ENCODE data around the gene OSBPL3. TPM values are rescaled to one million over a fixed set of nuclear protein-coding genes. Genes with fewer than 3 reads are reported as not detected.

The OSBPL3 gene
- total RNA-seq, 1 donor from 2014 or later: 26.8 TPM

- TF ChIP-seq CTCF (conservative IDR thresholded peaks at IDR 0.05; ENCODE audit: low read depth, low read length): no peak
- peak; percentile 37 for DNase-seq (ENCODE audit: low read depth)
- peak overlapping the region; percentile 13 for H3K4me3 ChIP-seq (ENCODE audit: low read depth, low read length)
Observed at GRCh38 chr7:24932815-24933214, 47.2 kb downstream of the OSBPL3 start.

GRCh38 chr7:24932389-24932788 lies 47.6 kb downstream of the OSBPL3 start:
- TF ChIP-seq CTCF (conservative IDR thresholded peaks at IDR 0.05; ENCODE audit: low read depth, low read length): no peak
- DNase-seq (ENCODE audit: low read depth): no peak
- H3K4me3 ChIP-seq (ENCODE audit: low read depth, low read length): peak overlapping the region; percentile 13

- TF ChIP-seq CTCF (conservative IDR thresholded peaks at IDR 0.05; ENCODE audit: low read depth, low read length): no peak
Observed at GRCh38 chr7:24931844-24932243, 48.1 kb downstream of the OSBPL3 start.

GRCh38 chr7:24930856-24931255 lies 49.1 kb downstream of the OSBPL3 start:
- no peak for TF ChIP-seq CTCF (conservative IDR thresholded peaks at IDR 0.05; ENCODE audit: low read depth, low read length)

More at GRCh38 chr7:24931844-24932243, 48.1 kb downstream of the OSBPL3 start:
- no peak overlapping the region for H3K4me3 ChIP-seq (ENCODE audit: low read depth, low read length)
- no peak for DNase-seq (ENCODE audit: low read depth)

GRCh38 chr7:24926623-24927524 lies 53.1 kb downstream of the OSBPL3 start:
- no peak for DNase-seq (ENCODE audit: low read depth)
- H3K4me3 ChIP-seq (ENCODE audit: low read depth, low read length): no peak overlapping the region
- TF ChIP-seq CTCF (conservative IDR thresholded peaks at IDR 0.05; ENCODE audit: low read depth, low read length): no peak

More at GRCh38 chr7:24930856-24931255, 49.1 kb downstream of the OSBPL3 start:
- no peak overlapping the region for H3K4me3 ChIP-seq (ENCODE audit: low read depth, low read length)
- DNase-seq (ENCODE audit: low read depth): no peak

GRCh38 chr7:24924375-24924774 lies 55.6 kb downstream of the OSBPL3 start:
- TF ChIP-seq CTCF (conservative IDR thresholded peaks at IDR 0.05; ENCODE audit: low read depth, low read length): no peak
- no peak overlapping the region for H3K4me3 ChIP-seq (ENCODE audit: low read depth, low read length)
- no peak for DNase-seq (ENCODE audit: low read depth)

Data from epithelial cell of proximal tubule (primary cell).